GM19463 (cell line): ENCODE results near the gene ARHGAP9.
"Not testable (repeated sequence)": the region's sequence is repeated elsewhere in the genome, so short reads cannot be mapped to it uniquely, and the experiment has no call there.

Experiments used
- ATAC-seq: cut with Tn5 transposase; IDR thresholded peaks from one replicate; pipeline ENCODE4 v1.9.1; 2021; ENCODE audit warnings: mild to moderate bottlenecking, moderate library complexity; ENCODE audit not compliant: unreplicated experiment

Gene ARHGAP9

DNA sequence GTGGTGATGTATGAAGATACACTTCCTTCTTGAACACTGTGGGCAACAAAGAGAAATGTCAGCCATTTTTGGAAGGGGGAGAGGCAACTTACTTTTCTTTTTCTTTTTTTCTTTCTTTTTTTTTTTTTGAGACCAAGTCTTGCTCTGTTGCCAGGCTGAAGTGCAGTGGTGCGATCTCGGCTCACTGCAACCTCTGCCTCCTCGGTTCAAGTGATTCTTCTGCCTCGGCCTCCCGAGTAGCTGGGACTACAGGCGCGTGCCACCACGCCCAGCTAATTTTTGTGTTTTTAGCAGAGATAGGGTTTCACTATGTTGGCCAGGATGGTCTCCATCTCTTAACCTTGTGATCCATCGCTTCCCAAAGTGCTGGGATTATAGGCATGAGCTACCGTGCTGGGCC is 38.1 kb upstream of the ARHGAP9 start:
- ATAC-seq: not testable (repeated sequence)

DNA sequence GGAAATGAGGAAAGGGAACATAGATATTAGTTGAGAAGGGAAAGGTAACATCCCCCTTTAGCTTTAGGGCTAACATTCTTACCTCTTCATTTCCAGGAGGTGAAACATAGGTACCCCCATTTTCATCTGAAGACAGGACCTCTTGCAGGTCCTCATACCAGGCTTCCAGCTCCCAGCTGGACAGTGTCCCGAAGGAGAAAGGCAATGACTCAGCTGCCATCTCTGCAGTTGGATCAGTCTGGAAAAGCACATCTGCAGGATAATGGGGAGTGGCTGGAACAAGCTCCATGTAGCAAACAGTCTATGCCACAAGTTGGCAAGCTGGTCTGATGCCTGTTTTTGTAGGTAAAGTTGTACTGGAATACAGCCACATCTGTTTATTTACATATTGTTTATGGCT is 37.5 kb upstream of the ARHGAP9 start:
- no peak for ATAC-seq

DNA sequence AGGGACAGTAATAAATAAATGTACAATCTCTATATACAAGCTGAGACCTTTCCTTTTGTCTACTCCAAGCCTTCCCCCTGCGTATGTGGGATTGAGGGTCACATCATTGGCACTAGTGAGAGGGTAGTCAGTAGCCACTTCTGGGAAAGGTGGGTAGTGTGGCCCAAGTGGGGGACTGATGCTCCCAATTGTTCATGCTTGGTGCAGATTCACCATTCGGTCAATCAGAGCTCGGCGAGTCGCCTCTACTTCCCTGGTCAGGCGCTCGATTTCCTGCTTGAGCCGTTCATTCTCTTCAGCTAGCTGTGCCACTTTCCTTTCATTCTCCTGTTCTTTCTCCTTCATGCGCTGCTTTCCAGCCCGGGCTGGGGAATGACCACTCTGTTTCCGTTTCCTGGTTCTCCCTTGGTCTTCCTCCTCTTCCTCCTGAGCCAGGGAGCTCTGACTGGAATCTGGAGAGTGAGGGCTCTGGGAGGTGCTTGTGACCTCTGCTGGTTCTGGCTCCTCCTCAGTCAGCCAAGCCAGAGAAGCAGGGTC is 37.0 kb upstream of the ARHGAP9 start:
- no peak for ATAC-seq

DNA sequence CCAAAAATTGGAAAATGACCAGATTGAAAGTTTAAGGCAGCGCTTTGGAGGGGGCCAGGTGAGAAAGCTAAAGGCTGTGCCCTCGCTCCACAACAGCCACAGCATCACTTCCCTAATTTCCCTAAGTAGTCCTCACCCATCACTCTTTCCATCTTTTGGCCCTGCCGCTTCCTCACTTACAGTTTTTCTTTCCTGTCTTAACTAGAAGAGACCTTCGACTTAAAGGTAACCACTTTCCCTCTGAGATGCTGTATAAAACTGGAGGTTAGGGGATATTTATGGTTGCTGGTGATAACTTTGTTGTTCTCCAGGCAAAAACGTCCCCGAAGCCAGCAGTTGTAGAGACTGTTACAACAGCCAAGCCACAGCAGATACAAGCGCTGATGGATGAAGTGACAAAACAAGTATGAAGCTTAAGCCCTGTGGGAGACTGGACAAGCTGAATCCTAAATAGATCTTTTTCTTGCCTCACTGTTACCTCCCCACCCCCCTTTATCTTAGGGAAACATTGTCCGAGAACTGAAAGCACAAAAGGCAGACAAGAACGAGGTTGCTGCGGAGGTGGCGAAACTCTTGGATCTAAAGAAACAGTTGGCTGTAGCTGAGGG is 36.4 kb upstream of the ARHGAP9 start:
- no peak for ATAC-seq

DNA sequence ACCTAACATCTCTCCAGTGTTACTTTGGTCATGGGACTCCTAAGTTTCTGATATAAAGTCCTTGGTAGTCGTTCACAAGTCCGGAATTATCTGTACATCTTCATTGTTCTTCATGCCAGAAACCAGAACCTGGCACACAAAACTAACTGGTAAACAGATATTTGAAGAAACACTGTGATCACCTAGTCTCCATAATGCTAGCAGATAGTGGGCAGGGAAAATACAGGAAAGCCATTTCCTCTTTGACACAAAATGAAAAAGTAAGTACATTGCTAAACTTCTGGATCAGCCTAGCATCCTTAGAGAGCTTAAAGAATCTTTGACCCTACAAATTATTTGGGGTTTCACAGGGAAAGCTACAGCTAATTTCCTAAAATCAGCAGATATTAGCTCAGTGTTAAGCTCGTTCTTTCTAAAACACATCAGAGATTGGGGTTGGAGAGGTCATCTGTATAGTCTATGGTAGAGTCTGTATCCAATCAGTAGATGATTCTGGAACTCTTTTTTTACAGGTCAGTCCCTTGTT is 35.8 kb upstream of the ARHGAP9 start:
- ATAC-seq: no peak

DNA sequence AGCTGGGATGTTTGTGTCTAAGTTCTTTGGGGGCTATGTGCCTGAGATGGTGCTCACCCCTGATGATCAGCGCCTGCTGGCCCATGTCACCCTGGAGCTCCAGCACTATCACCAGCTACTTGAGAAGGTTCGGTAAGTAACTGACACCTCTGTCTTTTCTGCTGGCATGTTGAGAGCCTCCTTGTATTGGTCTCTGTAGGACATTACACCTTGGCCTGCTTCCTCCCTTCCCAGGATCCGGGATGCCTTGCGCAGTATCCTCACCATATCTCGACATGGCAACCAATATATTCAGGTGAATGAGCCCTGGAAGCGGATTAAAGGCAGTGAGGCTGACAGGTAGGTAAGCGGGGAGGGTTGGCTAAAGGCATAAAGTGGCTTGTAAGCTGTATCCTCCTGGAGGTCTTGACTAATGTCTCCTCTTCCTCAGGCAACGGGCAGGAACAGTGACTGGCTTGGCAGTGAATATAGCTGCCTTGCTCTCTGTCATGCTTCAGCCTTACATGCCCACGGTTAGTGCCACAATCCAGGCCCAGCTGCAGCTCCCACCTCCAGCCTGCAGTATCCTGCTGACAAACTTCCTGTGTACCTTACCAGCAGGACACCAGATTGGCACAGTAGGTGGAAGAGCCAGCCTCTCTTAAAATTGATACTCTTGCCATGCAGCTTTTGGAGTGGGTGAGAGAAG is 35.2 kb upstream of the ARHGAP9 start:
- ATAC-seq: no peak

DNA sequence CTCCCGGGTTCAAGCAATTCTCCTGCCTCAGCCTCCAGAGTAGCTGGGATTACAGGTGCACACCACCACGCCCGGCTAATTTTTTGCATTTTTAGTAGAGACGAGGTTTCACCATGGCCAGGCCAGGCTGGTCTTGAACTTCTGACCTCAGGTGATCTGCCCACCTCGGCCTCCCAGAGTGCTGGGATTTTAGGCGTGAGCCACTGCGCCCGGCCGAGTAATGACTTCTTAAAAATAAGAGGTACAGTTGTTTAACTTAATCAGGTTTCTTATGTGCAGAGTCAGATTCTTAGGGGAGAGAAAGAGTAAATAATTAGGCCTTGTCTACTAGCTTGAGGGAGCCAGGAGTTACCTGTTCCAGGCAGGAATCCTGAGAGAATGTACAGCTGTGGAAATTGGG is 34.6 kb upstream of the ARHGAP9 start:
- not testable (repeated sequence) for ATAC-seq

DNA sequence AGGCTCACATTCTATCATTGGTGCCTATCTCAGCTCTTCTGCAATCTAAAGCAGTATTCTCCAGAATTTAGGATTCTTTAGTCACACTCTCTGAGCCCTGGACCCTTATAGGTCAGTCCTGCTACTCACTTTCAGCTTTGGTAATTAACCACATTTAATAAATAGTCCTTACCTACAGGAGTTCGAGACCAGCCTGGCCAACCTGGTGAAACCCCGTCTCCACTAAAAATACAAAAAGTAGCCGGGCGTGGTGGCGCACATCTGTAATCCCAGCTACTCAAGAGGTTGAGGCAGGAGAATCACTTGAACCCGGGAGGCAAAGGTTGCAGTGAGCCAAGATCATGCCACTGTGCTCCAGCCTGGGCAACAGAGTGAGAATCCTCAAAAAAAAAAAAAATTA is 34.0 kb upstream of the ARHGAP9 start:
- not testable (repeated sequence) for ATAC-seq

DNA sequence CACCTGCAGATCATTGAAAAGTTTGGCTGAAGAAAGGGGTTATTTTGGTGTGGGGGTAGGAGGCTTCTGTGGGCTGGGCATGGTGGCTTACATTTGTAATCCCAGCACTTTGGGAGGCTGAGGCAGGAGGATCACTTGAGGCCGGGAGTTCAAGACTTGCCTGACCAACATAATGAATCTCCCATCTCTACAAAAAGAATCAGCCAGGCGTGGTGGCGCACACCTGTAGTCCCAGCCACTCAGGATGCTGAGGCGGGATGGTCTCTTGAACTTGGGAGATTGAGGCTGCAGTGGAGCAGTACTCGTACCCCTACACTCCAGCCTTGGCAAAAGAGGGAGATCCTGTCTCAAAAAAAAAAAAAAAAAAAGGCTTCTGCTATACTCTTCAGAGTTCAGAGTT is 33.6 kb upstream of the ARHGAP9 start:
- ATAC-seq: no peak

DNA sequence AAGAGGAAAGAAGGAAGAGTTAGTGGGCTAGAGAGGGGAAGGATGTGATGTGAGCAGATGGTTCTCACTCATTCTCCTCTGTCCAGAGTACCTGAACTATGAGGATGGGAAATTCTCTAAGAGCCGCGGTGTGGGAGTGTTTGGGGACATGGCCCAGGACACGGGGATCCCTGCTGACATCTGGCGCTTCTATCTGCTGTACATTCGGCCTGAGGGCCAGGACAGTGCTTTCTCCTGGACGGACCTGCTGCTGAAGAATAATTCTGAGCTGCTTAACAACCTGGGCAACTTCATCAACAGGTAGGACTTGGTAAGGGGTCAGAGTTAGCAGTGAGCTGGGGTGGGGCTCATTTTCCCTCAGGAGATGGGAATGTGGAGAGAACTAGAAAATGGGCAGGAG is 33.0 kb upstream of the ARHGAP9 start:
- ATAC-seq: no peak

DNA sequence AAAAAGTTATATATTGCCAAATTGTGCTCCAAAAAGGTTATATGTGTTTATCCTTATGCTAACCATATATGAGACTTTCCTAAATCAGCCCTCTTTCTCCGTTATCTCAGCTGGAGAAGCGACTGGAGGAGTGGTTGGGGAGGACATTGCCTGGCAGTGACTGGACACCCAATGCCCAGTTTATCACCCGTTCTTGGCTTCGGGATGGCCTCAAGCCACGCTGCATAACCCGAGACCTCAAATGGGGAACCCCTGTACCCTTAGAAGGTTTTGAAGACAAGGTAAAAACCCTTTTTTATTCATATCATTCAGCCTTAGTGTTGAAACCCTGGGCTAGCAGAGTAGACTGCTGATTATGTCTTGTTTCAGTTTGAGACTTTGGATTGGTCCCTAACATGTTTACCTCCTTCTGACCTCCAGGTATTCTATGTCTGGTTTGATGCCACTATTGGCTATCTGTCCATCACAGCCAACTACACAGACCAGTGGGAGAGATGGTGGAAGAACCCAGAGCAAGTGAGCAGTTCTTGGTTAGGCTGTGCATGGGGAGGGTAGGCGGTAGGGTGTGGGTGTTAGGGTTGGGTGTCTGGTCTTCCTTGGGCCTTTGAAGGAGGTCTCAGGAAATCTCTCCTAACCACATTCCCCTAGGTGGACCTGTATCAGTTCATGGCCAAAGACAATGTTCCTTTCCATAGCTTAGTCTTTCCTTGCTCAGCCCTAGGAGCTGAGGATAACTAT is 32.1 kb upstream of the ARHGAP9 start:
- ATAC-seq: no peak

DNA sequence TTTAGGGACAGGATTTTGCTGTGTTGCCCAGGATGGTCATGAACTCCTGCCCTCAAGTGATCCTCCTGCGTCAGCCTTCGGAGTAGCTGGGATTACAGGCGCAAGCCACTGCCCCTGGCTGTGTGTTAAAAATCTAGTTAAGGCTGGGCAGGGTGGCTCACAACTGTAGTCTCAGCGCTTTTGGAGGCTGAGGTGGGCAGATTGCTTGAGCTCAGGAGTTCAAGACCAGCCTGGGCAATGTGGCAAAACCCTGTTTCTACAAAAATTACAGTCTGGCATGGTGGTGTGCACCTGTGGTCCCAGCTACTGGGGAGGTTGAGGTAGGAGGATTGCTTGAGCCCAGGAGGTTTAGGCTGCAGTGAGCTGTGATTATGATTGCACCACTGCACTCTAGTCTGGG is 31.5 kb upstream of the ARHGAP9 start:
- no peak for ATAC-seq

DNA sequence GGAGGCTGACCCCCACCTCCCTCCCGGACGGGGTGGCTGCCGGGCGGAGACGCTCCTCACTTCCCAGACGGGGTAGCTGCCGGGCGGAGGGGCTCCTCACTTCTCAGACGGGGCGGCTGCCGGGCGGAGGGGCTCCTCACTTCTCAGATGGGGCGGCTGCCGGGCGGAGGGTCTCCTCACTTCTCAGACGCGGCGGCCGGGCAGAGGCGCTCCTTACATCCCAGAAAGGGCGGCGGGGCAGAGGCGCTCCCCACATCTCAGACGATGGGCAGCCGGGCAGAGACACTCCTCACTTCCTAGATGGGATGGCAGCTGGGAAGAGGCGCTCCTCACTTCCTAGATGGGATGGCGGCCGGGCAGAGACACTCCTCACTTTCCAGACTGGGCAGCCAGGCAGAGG is 28.1 kb upstream of the ARHGAP9 start:
- ATAC-seq: not testable (repeated sequence)

DNA sequence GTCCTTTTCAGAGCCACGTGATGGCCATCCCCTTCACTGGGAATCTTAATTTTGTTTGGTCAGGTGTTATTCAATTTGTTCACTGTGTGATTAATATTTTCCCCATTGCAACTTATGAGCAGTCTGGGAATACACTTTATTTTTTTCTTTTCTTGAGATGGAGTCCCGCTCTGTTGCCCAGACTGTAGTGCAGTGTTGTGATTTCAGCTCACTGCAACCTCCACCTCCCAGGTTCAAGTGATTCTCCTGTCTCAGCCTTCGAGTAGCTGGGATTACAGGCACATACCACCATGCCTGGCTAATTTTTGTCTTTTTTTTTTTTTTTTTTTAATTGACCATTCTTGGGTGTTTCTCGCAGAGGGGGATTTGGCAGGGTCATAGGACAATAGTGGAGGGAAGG is 26.9 kb upstream of the ARHGAP9 start:
- not testable (repeated sequence) for ATAC-seq

DNA sequence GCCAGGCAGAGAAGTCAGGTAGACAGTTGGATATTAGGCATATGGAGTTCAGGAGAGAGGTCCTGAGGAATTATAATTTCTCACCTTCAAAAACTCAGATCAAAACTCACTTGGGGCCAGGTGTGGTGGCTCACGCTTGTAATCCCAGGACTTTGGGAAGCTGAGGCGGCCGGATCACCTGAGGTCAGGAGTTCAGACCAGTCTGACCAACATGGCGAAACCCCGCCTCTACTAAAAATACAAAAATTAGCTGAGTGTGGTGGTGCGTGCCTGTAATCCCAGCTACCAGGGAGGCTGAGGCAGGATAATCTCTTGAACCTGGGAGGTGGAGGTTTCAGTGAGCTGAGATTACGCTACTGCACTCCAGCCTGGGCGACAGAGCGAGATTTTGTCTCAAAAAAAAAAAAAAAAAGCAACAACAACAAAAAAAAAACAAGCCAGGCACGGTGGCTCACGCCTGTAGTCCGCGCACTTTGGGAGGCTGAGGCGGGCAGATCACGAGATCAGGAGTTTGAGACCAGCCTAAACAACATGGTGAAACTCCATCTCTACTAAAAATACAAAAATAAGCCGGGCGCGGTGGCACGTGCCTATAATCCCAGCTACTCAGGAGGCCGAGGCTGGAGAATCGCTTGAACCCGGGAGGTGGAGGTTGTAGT is 22.8 kb upstream of the ARHGAP9 start:
- ATAC-seq: not testable (repeated sequence)

DNA sequence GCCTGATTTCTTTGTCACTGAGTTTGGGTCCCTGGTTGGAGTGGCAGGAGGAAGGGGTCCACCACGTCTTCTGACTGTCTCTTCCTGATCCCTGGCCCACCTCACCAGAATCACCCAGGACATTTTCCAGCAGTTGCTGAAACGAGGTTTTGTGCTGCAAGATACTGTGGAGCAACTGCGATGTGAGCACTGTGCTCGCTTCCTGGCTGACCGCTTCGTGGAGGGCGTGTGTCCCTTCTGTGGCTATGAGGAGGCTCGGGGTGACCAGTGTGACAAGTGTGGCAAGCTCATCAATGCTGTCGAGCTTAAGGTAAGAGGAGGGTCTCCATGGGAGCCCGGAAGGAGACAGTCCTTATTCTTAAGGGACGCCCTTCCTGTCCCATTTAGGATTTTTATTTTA is 20.5 kb upstream of the ARHGAP9 start:
- ATAC-seq: no peak

DNA sequence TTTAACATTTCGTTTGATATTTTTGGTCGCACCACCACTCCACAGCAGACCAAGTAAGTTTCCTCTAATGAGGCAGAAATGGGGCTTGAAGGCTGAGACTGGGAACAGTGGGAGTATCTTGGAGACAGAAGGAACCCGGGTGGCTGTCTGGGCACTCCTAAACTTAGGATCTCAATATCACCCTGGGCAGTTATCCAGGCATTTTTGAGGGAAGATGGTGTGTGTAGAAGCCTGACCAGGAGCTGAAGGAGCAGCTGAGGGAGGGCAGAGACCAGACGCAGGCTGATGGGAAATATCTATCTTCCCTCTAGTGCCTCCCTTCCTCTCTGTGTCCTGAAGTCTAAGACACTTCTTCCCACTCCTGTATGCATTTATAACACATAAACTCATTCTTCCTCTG is 18.9 kb upstream of the ARHGAP9 start:
- ATAC-seq: no peak

DNA sequence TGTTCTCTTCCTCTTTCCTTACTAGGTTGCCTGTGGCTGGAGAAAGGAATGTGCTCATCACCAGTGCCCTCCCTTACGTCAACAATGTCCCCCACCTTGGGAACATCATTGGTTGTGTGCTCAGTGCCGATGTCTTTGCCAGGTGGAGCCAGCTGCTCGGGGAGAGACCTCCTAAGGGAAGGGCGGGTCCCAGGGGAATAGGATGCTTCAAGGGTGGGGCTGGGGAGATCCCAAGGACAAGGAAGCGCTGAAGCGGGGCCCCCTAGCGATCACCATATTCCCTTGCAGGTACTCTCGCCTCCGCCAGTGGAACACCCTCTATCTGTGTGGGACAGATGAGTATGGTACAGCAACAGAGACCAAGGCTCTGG is 18.5 kb upstream of the ARHGAP9 start:
- ATAC-seq: no peak

DNA sequence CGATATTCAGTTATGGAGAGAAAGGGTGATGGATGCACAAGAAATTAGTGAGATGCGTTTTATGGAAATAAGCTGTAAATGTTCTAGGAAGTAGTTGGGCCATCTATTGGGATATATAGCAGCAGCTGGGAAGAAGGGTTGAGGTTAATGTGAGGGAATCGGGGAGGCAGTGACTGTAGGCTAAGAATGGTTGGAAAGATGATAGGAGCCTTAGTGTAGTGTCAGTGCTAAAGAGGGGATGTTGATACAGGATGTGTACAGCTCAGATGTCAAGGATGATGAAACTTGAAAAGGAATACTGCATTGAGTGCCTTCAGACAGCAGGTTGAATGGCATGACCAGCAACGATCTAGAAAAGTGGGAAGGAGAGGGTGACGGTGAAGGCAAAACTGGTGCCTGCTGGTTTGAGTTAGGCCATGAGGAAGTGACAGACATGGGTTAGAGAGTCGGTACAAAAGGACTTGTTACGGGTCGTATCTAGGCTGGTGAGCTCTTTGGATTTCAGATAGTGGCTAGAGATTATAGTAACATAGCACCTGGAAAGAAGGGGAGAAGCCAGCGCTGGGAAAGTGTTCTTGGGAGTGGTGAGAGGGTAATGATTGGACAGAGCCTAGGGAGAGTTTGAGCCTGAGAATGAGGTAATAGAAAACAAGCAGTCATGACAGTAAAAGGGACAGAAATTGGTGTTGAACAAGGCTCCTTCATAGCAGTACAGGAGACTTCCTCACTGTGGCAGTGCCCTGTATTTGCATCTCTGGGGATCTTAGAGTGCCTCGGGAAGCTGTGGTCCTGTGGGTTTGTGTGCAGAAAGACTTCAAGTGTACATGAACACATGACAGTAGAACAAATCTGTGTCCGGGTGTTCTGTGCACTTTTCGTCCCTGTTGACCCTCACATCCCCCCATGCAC is 17.8 kb upstream of the ARHGAP9 start:
- no peak for ATAC-seq

DNA sequence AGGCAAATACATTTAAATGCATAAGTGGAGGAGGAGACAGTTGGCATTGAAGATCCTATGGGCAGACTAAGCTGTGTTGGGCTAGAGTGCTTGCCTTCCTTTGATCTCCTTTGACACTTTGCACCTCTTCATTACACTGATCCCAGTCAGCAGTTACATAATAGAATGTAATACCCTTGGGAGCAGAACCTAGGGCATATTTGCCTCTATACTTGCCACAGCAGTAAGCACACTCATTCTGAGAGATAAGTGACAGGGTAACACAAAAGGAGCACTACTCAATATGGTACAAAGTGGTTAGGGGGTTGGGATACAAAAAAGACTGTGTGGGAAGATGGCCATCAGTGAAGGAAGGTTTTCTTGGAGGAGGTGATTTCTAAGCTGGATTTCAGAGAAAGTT is 17.2 kb upstream of the ARHGAP9 start:
- no peak for ATAC-seq
